Measurements from ENCODE around the gene FASTK.

- TF ChIP-seq EZH2 (IDR thresholded peaks at IDR 0.05; ENCODE audit: insufficient read depth, poor library complexity, severe bottlenecking) (no peak), EZH2phosphoT487 (IDR thresholded peaks at IDR 0.05; ENCODE audit: insufficient read depth, low read depth) (no peak)
These were observed 15.6 kb downstream of the FASTK start for GRCh38 chr7:151064993-151065392.

Data from GM23248 (cell line).